AG04450 (cell line): ENCODE data around the gene ACACB. TPM values are rescaled to one million over a fixed set of nuclear protein-coding genes. Genes with fewer than 3 reads are reported as not detected.

ENCODE experiments used
- CTCF ChIA-PET: fragments of 300-600, 350-600 bp; formaldehyde crosslinking; extraction: SDS; loops from one replicate; lab custom pipeline; 2022; ENCODE audit warnings: antibody characterized with exemption, inconsistent platforms; lab: Charles Lee
- POLR2A ChIA-PET: fragments of 350-600 bp; formaldehyde crosslinking; extraction: SDS; loops from one replicate; lab custom pipeline; 2021; ENCODE audit warnings: antibody characterized with exemption, inconsistent platforms; lab: Yijun Ruan, JAX
- DNase-seq: peaks from one replicate; pipeline ENCODE4 v3.0.0-alpha.2; 2011; ENCODE audit warnings: low read depth, low spot score
- H3K27ac ChIP-seq: one replicate; pipeline ENCODE4 v1.5.1; 2012; ENCODE audit warnings: low read depth, low read length, control low read depth
- H3K27me3 ChIP-seq: one replicate; pipeline ENCODE4 v1.6.0; 2012; ENCODE audit warnings: low read length; ENCODE audit not compliant: control insufficient read depth, insufficient read depth
- H3K4me3 ChIP-seq: 2 replicates; pipeline ENCODE4 v1.5.1; 2011; ENCODE audit warnings: mild to moderate bottlenecking, low read depth, low read length, control low read depth
- H3K9me3 ChIP-seq: 2 replicates; pipeline ENCODE4 v1.5.1; 2012; ENCODE audit warnings: low read length; ENCODE audit not compliant: control insufficient read depth, insufficient read depth
- CTCF ChIP-seq: IDR thresholded peaks from 2 replicates; pipeline ENCODE4 v1.5.1; 2011; ENCODE audit warnings: low read depth, low read length, control low read depth, inconsistent platforms
- polyA plus RNA-seq: library from polyadenylated mRNA; depleted of rRNA; stranded (reverse); fragments of >200 nt; gene quantifications from 2 replicates; pipeline ENCODE4 v1.2.3, GENCODE V29; 2011; rRNA removed

The ACACB gene
- polyA plus RNA-seq, 1 experiment = 3.2 TPM

GRCh38 chr12:109307051-109307450, 190.7 kb downstream of the ACACB start:
- no peak for DNase-seq
- Histone ChIP-seq H3K27me3 (peaks cover 69% of the 10 kb centered on the region), H3K9me3 (no peaks in the 10 kb centered on the region), H3K27ac (no peak overlapping the region), H3K4me3 (no peak overlapping the region)
- TF ChIP-seq CTCF = no peak
- POLR2A ChIA-PET = no interaction called here
- CTCF ChIA-PET = no interaction called here

GRCh38 chr12:109308534-109309380, 192.4 kb downstream of the ACACB start, which contains the start of gene FOXN4:
Gene FOXN4 (minus strand): TSS chr12:109309284. CDS start chr12:109308321, 963 bp downstream.
- Histone ChIP-seq H3K4me3 (no peak within 1 kb of the TSS), H3K9me3 (no peaks in the 10 kb centered on the region), H3K27me3 (peaks cover 65% of the 10 kb centered on the region), H3K27ac (no peak within 1 kb of the TSS)
- ChIA-PET POLR2A (no interaction called here), CTCF (no interaction called here)
- TF ChIP-seq CTCF = no peak
- no peak for DNase-seq

GRCh38 chr12:109309381-109310246, 193.2 kb downstream of the ACACB start:
- ChIA-PET CTCF (no interaction called here), POLR2A (no interaction called here)
- no peak overlapping the region for H3K27ac ChIP-seq
- H3K9me3 ChIP-seq = no peaks in the 10 kb centered on the region
- DNase-seq = no peak
- no peak overlapping the region for H3K4me3 ChIP-seq
- TF ChIP-seq CTCF = no peak
- peaks cover 61% of the 10 kb centered on the region for H3K27me3 ChIP-seq

GRCh38 chr12:109310247-109311125, 194.1 kb downstream of the ACACB start:
- no peak for DNase-seq
- Histone ChIP-seq H3K27me3 (peaks cover 55% of the 10 kb centered on the region), H3K4me3 (no peak overlapping the region), H3K27ac (no peak overlapping the region), H3K9me3 (no peaks in the 10 kb centered on the region)
- CTCF ChIA-PET = no interaction called here
- no peak for TF ChIP-seq CTCF
- POLR2A ChIA-PET = no interaction called here

Other genes starting within 250 kb of the ACACB start
- gene DAO, start 236.5 kb upstream of the ACACB start, polyA plus RNA-seq = not detected in 2 replicates
- gene SVOP, start 95.5 kb upstream of the ACACB start, polyA plus RNA-seq = not detected in 2 replicates
- 16.1 and 18.2 TPM in 2 replicates for gene USP30, start 64.0 kb upstream of the ACACB start, polyA plus RNA-seq
- gene ALKBH2, start 23.1 kb upstream of the ACACB start, polyA plus RNA-seq = 13.2 and 14.6 TPM in 2 replicates
- 13.4 and 14.7 TPM in 2 replicates for gene UNG, start 19.0 kb upstream of the ACACB start, polyA plus RNA-seq
- gene FOXN4, start 192.7 kb downstream of the ACACB start, polyA plus RNA-seq = not detected in 2 replicates
- gene MYO1H, start 231.3 kb downstream of the ACACB start, polyA plus RNA-seq = not detected in 2 replicates